GM12801 (cell line): Measurements from ENCODE around the gene PDIA5.

Experiments
- TF ChIP-seq, protein P1 (sequence below): IDR thresholded peaks from one replicate; pipeline ENCODE4 v1.5.1; 2011; ENCODE audit warnings: control low read depth; ENCODE audit not compliant: insufficient read length; ENCODE audit errors: extremely low read depth

Gene PDIA5

DNA sequence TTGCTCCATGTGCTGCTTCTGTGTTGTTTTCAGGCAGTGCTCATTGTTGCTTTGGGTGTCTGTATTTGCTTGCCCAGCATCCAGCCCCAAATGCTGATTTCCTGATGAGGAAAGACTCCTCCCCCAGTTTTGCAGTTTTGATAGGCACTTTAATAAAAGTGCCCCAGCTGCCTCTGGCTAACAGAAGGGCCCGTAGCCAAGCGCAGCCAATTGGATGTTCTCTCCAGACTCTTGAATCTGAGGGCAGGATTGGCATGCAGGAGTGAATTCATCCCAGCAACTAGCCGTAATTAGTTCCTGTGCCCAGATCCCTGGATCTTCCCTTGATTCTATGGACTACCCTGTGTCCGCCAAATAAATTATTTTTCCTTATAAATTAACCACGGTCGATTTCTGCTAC lies 24.4 kb upstream of the PDIA5 start:
- TF ChIP-seq, protein P1, sequence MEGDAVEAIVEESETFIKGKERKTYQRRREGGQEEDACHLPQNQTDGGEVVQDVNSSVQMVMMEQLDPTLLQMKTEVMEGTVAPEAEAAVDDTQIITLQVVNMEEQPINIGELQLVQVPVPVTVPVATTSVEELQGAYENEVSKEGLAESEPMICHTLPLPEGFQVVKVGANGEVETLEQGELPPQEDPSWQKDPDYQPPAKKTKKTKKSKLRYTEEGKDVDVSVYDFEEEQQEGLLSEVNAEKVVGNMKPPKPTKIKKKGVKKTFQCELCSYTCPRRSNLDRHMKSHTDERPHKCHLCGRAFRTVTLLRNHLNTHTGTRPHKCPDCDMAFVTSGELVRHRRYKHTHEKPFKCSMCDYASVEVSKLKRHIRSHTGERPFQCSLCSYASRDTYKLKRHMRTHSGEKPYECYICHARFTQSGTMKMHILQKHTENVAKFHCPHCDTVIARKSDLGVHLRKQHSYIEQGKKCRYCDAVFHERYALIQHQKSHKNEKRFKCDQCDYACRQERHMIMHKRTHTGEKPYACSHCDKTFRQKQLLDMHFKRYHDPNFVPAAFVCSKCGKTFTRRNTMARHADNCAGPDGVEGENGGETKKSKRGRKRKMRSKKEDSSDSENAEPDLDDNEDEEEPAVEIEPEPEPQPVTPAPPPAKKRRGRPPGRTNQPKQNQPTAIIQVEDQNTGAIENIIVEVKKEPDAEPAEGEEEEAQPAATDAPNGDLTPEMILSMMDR, result no peak

DNA sequence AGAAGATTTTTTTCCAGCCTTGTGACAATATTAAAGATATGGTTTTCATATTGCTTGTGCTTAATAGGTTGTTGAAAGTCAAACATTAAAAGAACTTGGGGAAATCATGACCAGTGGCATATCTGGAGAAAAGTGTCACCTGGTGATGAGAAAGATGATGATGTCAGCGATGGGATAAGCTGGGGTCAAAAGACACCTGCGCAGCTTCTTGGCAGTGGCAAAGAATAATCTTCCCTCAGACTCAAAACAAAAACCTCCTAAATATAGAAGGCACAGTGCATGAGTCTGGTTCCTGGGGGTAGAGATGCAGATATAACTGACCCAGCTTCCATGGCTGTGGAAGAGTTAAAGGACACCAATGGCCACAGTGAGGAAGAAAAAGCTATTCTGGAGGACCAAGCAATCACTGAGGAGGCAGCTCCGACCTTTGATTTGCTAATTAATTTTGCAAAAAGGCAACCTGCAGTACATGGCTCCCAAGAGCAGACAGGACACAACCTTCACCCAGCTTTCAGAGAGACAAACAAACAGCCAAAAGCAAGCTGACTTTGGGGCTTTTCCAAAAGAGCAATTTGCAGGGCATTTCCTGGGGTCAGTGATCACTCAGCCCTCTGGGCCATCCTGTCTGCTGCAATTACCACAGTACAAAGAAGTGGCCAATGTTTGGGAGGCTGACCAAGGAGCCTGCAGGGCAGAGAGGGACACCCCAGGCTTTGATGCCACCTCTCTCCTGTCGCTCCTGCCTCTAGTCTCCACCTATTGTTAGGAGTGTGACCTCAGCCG lies 21.7 kb upstream of the PDIA5 start:
- TF ChIP-seq, protein P1, result no peak

DNA sequence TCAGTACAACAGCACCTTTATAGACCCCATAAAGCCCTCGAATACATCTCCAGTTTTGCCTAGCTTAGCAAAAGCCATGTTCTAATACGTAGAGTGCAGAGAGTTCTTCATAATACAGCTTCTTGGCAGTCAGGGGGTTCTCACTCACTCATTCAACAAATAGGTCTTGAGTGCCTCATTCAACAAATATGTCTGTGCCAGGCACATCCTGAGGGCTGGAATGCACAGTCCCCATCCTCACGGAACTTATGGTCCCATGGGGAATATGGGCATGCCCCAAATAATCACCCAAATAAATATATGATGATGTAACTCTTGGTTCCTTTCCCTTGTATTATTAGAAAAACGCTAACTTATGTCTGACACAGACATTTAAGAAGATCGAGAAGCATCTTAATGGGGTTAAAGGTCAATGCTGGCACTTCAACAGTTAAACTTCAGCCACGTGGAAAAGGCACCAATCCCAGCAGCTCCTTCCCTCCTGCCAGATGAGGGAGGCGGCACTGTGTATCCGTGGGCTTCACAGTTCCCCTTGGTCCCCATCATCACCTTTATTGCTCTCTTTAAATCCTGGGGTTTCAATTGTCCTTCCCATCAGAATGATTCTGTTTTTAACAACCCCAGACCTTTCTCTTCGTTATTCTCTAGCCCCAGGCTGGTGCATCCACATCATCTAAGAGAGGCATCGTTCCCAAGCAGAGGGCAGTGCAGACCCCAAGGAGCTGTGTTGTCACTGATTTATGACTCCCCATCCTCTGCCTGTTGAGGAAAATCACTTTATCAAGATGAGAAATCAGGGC lies 20.4 kb upstream of the PDIA5 start:
- TF ChIP-seq, protein P1, result no peak

DNA sequence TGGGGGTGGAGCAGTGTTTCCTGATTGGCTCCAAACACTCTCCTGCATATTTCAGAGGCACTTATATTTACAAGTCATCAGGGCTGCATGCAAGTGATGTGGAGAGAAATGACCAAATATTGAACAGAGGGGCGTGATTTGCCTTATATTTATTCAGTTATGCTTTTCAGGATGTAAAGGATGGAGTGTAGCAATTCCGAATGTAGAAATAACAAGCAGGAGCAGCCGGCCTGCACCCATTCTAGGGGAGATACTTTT lies 19.8 kb upstream of the PDIA5 start:
- TF ChIP-seq, protein P1, result no peak

DNA sequence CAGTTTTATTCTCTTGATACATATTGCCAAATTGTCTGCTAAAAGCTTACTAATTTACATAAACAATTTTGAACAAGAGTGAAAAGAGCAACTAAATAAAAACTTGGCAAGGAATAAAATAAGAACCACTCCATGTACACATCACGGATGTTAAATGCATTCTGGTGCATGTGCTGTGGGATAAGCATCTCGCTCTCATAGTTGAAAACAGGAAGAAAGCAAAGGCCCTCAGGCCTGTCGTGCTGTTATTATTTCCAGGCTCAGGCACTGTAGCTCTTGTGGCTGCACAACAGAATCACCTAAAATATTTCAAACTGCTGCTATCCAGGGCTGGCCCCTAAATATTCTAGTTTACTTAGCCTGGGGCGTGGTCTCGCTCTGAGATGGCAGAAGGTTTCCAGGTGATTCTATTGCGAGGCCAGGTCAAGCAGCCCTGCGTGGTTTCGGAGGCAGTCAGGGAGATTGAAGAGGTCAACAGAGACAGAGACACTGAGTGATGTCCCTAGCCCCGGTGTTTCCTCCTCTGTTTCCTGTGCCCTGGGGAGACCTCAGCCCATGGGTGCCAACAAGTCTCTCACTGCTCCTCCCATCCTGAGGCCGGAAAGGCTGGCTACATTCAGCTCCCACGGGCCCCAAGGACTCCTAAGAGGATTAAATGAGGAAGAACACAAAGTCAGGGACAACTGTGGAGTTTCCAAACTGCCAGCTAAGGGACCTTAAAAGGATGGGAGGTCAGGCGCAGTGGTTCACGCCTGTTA lies 18.2 kb upstream of the PDIA5 start:
- TF ChIP-seq, protein P1, result no peak

DNA sequence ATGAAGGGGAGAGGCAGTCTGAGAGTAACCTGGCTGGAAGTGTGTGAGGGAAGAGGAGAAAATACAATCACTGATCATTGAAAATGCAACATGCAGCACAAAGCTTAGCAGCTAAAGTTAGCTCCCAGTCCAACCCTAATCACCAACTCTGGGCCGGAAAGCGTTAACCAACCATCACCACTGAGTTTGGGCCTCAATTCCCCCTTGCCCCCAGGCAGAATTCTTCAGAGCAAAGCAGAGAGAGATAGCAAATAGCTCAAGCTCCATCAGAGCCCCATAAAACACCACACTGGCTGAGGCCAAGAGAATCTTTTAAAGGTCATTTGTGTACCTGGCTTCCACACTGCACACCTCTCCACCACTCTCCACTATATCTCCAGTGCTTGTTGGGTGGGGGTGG lies 16.2 kb upstream of the PDIA5 start:
- TF ChIP-seq, protein P1, result no peak

DNA sequence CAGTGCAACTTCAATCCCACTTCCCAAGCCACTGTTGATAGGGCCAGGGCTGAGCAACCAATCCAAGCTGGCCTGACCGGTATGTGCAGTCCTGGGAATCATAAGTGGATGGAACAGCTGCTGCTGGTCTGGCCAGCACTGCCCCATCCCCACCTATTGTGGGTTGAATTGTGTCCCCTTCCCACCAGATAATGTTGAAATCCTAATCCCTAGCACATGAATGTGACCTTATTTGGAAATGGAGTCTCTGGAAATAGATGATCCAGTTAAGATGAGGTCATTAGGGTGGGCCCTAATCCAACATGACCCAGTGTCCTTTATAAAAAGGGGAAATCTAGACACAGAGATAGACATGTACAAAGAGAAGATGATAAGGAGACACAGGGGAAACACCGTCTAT lies 13.7 kb upstream of the PDIA5 start:
- TF ChIP-seq, protein P1, result no peak
